GM12874 (cell line): ENCODE data around the gene ADPRS.

Experiments used
- TF ChIP-seq, protein P1 (sequence below): IDR thresholded peaks from 2 replicates; pipeline ENCODE4 v1.5.1; 2011; ENCODE audit warnings: low read depth, mild to moderate bottlenecking, control low read depth, low read length, moderate library complexity; ENCODE audit not compliant: insufficient read depth

The ADPRS gene

GRCh38 chr1:36126797-36127500, 38.3 kb downstream of the ADPRS start:
- TF ChIP-seq, protein P1, sequence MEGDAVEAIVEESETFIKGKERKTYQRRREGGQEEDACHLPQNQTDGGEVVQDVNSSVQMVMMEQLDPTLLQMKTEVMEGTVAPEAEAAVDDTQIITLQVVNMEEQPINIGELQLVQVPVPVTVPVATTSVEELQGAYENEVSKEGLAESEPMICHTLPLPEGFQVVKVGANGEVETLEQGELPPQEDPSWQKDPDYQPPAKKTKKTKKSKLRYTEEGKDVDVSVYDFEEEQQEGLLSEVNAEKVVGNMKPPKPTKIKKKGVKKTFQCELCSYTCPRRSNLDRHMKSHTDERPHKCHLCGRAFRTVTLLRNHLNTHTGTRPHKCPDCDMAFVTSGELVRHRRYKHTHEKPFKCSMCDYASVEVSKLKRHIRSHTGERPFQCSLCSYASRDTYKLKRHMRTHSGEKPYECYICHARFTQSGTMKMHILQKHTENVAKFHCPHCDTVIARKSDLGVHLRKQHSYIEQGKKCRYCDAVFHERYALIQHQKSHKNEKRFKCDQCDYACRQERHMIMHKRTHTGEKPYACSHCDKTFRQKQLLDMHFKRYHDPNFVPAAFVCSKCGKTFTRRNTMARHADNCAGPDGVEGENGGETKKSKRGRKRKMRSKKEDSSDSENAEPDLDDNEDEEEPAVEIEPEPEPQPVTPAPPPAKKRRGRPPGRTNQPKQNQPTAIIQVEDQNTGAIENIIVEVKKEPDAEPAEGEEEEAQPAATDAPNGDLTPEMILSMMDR, result no peak

DNA sequence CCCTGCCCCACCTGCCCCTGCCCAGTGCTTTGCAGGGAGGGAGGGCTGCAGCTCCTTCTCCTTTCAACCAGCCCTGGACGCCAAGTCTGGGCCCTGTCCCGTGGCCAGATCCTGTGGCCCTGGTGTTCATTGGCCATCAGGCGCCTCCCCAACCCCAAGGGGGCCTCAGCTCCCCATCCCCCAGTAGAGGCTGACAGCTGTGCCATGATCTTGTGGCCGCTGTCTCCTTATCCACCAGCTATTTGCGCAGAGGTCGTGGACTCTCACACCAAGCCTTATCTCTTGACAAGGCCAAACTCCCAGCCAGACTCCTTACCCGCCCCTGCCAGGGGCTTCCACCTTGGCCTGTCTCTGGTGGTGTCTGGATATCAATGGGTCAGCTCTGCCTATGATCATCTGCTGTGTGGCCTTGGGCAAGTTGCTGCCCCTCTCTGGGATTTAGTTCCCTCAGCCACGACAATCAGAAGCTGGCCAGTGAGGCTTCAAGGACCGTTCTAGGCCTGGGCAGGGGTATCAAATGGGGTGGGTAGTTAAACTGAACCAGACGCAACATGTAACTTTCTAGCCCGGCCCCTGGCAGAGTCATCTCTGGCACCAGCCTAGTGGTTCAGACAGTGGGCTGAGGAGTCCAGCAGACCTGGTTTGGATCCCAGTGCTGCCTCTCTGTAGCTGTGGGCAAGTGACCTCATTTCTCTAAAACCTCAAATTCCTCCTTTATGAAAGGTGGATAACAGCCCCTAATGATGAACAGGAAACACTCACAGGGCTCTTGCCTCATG, 39.6 kb downstream of the ADPRS start:
- TF ChIP-seq, protein P1, result no peak

DNA sequence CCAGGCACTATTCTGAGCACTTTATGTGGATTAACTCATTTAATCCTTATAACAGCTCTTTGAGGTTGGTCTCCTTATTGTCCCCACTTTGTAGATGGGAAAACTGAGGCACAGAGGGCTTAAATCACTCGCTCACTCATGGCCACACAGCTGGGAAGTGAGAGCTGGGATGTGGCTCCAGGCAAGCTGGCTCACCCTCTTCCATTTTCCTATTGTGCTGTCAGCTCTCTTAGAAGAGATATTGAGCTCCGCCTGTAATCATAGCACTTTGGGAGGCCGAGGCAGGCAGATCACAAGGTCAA, 40.2 kb downstream of the ADPRS start:
- TF ChIP-seq, protein P1, result no peak

DNA sequence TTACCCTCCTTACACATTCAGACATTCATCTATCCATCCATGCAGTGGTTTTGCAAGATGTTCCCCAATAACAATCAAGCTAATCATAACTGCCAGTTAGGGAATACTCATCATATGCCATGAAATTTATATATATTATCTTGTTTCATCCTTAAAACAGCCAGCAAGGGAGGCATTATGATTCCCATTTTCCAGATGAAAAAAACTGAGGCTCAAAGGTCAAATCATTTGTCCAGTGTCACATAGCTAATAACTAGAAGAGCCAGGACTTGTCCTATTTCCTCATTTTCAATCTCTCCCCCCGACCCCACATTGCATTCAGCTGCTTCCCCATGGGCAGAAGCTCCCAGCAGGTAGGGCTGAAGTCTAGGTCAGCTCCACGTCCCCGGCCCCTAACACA, 43.3 kb downstream of the ADPRS start:
- TF ChIP-seq, protein P1, result no peak

DNA sequence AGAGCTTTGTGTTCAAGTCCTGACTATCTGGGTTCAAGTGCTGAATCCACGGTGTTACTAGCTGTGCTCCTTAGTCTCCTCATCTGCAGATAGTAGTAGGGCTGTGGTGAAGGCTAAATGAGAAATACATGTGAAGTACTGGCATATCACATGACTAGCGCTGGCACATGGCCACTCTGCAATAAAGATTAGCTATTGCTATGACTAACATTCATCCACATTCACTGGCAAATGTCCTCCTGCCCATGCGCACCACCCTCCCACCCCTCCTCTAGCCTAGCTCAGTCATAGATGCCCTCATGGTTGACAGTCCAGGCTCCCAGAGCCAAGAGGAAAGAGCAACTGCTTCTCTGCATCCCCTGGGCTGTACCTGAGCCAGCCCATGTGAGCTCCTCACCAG, 44.8 kb downstream of the ADPRS start:
- TF ChIP-seq, protein P1, result no peak

DNA sequence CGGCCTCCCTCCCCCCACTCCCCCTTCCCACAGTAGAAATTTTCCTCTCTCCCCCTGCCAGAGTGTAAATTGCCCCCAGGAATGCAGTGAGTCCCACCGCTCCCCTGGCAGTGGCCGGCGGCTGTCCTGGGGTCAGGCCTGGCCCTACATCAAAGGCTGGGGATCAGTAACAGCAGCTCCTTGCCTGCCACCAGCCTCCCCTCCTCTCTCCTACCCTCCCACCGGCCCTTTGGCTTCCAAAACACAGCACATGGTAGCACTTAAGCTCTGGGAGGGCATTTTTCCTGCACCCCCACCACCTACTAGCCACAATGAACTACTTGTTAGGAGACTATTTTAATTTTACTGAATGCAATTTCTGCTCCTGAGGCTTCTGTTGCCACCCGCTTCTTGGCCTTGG, 45.3 kb downstream of the ADPRS start:
- TF ChIP-seq, protein P1, result no peak

DNA sequence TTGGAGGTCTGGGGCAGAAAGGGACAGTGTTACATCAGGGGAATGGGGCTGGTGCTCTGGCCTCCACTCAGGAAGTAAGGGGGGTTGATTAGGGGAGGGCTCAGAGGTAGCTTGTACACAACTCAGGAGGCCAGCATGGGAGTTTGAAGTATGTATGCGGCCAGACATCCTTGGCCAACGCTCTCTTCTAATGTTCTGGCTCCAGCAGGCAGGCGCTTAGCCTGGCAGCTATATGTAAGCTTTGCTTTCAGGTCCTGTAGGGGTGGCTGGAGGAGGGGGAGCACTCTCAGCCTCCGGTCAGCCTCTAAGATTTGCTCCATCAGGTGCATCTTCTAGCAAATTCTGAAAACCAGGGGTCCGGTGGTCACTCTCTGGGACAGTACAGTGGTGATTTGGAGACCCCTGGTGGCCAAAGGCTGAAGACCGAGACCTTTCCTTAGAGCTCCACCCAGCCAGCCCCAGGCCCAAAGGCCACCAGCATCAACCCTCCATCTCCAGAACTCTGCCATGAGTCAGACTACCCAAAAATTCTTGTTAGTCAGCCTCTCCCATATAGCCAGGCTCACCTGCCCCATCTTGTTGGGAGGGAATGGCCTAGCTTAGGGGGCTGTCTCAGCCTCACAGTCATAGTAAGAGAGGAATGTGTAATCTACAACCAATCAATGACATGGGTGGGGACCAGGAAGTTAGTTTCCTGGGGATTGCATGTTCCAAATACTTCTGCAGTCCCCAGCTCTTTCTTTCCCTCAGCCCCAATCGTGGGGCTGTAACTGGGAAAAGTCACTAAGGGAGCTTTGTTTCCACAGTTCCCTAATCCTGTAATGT, 46.0 kb downstream of the ADPRS start:
- TF ChIP-seq, protein P1, result peak; percentile 79
